Testis (tissue), 2 donors: Measurements from ENCODE around the gene ELK3.

ENCODE experiments used
- POLR2A ChIP-seq: fragments of 450-650 bp; IDR thresholded peaks from one replicate; pipeline ENCODE4 v1.6.1; 2017; ENCODE audit warnings: antibody characterized with exemption, mild to moderate bottlenecking, moderate library complexity
- TF ChIP-seq, protein P1 (sequence below), 3 experiments: fragments of 450-650 bp in 2 of 3; fragments of 200-600 bp in 1 of 3; sonication (generic) in 1 of 3; IDR thresholded peaks; one replicate each; pipeline ENCODE4 v1.5.1; 2016 to 2019; ENCODE audit warnings: antibody characterized with exemption in 3 of 3, mild to moderate bottlenecking in 2 of 3, moderate library complexity in 1 of 3

DNA sequence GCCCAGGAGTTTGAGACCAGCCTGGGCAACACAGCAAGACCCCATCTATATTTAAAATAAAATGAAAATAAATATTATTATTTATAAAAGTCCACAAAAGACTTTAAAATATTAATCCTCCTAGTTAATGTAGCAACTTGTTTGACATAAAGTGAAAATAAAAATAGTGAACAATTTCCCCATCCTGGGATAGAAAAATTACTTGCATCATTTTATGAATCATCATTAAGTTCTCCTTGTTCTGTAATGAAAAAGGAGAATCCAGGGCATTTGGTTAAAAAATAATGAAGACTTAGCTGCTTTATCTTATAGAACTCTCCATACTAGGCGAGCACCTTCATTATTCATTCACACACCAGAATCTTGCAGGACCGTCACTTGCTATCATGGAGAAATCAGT, 66.1 kb downstream of the ELK3 start:
- no peak for TF ChIP-seq POLR2A
- TF ChIP-seq, protein P1, sequence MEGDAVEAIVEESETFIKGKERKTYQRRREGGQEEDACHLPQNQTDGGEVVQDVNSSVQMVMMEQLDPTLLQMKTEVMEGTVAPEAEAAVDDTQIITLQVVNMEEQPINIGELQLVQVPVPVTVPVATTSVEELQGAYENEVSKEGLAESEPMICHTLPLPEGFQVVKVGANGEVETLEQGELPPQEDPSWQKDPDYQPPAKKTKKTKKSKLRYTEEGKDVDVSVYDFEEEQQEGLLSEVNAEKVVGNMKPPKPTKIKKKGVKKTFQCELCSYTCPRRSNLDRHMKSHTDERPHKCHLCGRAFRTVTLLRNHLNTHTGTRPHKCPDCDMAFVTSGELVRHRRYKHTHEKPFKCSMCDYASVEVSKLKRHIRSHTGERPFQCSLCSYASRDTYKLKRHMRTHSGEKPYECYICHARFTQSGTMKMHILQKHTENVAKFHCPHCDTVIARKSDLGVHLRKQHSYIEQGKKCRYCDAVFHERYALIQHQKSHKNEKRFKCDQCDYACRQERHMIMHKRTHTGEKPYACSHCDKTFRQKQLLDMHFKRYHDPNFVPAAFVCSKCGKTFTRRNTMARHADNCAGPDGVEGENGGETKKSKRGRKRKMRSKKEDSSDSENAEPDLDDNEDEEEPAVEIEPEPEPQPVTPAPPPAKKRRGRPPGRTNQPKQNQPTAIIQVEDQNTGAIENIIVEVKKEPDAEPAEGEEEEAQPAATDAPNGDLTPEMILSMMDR (IDR thresholded peaks at IDR 0.05) = no peak
